Nephron progenitor cell (in vitro differentiated cells): ENCODE measurements around the gene SDHD.

ENCODE experiments used
- DNase-seq: peaks from one replicate; pipeline ENCODE4 v3.0.0; 2021
- H3K27ac Mint-ChIP-seq: 2 replicates; pipeline ENCODE4 v1.8.0; 2021; ENCODE audit warnings: mild to moderate bottlenecking, moderate library complexity, mixed read lengths
- H3K27me3 Mint-ChIP-seq: 2 replicates; pipeline ENCODE4 v1.8.0; 2021; ENCODE audit warnings: mild to moderate bottlenecking, low read depth, mixed read lengths; ENCODE audit not compliant: poor library complexity
- H3K36me3 Mint-ChIP-seq: 2 replicates; pipeline ENCODE4 v1.8.0; 2021; ENCODE audit warnings: low read depth, mixed read lengths
- H3K4me1 Mint-ChIP-seq: 2 replicates; pipeline ENCODE4 v1.8.0; 2021; ENCODE audit warnings: mixed read lengths
- H3K4me3 Mint-ChIP-seq: 2 replicates; pipeline ENCODE4 v1.8.0; 2021; ENCODE audit warnings: mild to moderate bottlenecking, moderate library complexity, mixed read lengths
- H3K9me3 Mint-ChIP-seq: 2 replicates; pipeline ENCODE4 v1.8.0; 2021; ENCODE audit warnings: mild to moderate bottlenecking, moderate library complexity, mixed read lengths
- TF ChIP-seq, protein P1 (sequence below): fragments of 200-600 bp; sonication (generic); IDR thresholded peaks from 2 replicates; pipeline ENCODE4 v1.5.0; 2021; ENCODE audit warnings: antibody characterized with exemption

Gene SDHD

DNA sequence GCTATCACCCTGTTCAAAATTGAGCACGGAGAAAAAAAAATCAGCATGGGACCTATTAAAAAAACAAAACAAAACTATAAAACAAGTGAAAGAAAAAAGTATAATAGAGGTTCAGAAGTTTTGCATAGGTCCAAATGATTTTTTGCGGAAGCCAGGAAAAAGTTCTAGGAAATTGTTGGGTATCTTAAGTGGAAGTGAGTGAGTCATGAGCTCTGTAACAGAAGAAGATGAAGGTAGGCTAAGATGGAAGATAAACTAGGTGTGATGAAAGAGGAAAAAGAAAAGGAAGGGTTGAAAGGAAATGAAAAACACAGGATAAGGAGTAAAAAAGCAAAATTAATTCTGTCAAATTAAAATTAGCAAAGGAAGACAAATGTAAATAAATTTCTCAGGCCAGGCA is 27.8 kb downstream of the SDHD start:
- Mint-ChIP-seq H3K36me3 (peaks cover 24% of the 10 kb centered on the region), H3K27ac (no peak overlapping the region), H3K4me3 (no peak overlapping the region), H3K27me3 (no peaks in the 10 kb centered on the region), H3K4me1 (no peaks in the 10 kb centered on the region), H3K9me3 (peaks cover 30% of the 10 kb centered on the region)
- TF ChIP-seq, protein P1, sequence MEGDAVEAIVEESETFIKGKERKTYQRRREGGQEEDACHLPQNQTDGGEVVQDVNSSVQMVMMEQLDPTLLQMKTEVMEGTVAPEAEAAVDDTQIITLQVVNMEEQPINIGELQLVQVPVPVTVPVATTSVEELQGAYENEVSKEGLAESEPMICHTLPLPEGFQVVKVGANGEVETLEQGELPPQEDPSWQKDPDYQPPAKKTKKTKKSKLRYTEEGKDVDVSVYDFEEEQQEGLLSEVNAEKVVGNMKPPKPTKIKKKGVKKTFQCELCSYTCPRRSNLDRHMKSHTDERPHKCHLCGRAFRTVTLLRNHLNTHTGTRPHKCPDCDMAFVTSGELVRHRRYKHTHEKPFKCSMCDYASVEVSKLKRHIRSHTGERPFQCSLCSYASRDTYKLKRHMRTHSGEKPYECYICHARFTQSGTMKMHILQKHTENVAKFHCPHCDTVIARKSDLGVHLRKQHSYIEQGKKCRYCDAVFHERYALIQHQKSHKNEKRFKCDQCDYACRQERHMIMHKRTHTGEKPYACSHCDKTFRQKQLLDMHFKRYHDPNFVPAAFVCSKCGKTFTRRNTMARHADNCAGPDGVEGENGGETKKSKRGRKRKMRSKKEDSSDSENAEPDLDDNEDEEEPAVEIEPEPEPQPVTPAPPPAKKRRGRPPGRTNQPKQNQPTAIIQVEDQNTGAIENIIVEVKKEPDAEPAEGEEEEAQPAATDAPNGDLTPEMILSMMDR = no peak
- DNase-seq = no peak

DNA sequence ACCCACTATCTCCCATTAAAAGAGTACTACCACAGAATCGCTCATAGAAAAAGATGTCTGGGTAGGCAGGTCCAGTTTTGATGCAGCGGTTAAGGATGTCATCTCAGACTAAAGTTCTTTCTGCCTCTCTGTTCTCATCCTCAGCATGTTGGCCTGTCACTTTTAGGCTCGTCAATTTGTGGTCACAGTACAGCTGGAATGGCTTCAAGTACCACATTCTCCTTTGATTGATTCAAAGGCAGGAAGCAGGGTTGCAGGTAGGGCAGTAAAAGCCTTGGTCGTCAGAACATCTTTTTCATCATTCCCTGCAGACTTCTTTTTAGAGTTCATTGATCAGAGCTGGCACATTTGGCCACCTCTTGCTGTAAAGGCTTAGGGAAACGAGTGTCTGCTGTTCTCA is 28.7 kb downstream of the SDHD start:
- TF ChIP-seq, protein P1 = no peak
- DNase-seq = no peak
- Mint-ChIP-seq H3K27me3 (peaks cover 3% of the 10 kb centered on the region), H3K9me3 (peaks cover 32% of the 10 kb centered on the region), H3K36me3 (peaks cover 22% of the 10 kb centered on the region), H3K4me1 (no peaks in the 10 kb centered on the region), H3K27ac (no peak overlapping the region), H3K4me3 (no peak overlapping the region)

DNA sequence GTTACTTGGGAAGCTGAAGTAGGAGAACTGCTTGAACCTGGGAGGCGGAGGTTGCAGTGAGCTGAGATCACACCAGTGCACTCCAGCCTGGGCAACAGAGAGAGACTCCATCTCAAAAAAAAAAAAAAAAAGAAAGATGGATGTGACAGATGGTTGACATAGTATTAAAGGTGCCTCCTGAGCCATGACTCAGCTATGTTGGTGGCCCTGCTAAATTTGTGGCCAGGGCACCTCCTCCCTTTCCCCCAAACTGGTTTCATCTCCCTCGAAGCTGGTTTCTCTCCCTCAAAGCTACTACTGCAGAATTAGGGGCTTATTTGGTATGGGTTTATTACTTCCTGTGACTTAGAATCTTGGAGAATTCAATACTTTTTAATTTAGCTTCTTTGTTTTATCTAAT is 31.5 kb downstream of the SDHD start:
- Mint-ChIP-seq H3K27ac (no peak overlapping the region), H3K9me3 (peaks cover 22% of the 10 kb centered on the region), H3K4me3 (no peak overlapping the region), H3K36me3 (peaks cover 18% of the 10 kb centered on the region), H3K4me1 (no peaks in the 10 kb centered on the region), H3K27me3 (peaks cover 3% of the 10 kb centered on the region)
- no peak for DNase-seq
- TF ChIP-seq, protein P1 = no peak

DNA sequence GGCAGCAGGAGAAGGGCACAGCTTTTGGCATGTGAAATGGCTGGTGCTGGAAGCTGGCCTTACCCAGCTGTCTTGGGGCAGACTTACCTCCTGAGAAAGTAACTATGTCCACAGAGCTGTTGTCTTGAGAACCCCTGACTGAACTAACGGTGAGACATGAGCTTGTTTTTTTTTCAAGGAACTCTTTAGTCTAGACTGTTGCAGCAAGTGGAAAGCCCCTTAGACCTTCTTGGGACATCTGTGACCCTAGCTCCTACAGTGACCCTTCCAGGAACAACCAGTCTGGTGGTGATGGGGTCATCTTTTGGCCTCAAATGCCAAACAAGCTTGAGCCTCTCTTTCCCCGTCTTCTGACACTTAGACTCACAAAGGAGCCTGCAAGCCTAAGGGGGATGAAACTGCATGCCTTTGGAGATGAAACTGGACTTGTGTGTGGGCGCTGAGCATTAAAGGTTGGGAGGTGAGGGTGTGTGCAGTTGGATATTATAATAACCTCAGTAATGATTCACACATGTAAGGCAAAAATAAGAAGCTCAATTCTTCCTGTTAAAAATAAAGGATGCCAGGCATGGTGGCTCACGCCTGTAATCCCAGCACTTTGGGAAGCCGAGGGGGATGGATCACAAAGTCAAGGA is 35.4 kb downstream of the SDHD start:
- no peak overlapping the region for H3K4me3 Mint-ChIP-seq
- no peak for DNase-seq
- no peaks in the 10 kb centered on the region for H3K4me1 Mint-ChIP-seq
- peaks cover 8% of the 10 kb centered on the region for H3K36me3 Mint-ChIP-seq
- H3K27ac Mint-ChIP-seq = no peak overlapping the region
- H3K9me3 Mint-ChIP-seq = peaks cover 14% of the 10 kb centered on the region
- H3K27me3 Mint-ChIP-seq = peaks cover 3% of the 10 kb centered on the region
- TF ChIP-seq, protein P1 = no peak

DNA sequence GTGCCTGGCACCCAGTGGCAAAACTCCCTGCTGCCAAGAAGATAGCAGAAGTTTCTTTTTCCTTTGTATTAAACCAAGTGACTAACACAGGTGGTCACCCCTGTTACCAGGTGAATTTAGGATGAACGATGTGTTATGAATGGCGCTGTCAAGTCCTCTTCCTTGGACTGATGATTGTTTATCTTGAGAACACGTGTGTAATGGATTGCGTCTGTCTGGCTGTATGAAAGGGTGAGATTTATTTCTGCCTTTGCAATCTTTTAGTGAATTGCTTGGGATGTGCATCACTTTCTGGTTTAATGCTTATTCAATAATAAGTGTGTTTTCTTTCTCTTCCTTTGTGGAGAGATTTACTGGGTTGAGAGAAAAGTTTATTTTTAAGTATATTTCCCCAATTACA is 36.5 kb downstream of the SDHD start:
- Mint-ChIP-seq H3K4me1 (peaks cover 1% of the 10 kb centered on the region), H3K36me3 (peaks cover 6% of the 10 kb centered on the region), H3K27ac (no peak overlapping the region), H3K9me3 (peaks cover 10% of the 10 kb centered on the region), H3K27me3 (peaks cover 3% of the 10 kb centered on the region), H3K4me3 (no peak overlapping the region)
- TF ChIP-seq, protein P1 = no peak
- DNase-seq = no peak

DNA sequence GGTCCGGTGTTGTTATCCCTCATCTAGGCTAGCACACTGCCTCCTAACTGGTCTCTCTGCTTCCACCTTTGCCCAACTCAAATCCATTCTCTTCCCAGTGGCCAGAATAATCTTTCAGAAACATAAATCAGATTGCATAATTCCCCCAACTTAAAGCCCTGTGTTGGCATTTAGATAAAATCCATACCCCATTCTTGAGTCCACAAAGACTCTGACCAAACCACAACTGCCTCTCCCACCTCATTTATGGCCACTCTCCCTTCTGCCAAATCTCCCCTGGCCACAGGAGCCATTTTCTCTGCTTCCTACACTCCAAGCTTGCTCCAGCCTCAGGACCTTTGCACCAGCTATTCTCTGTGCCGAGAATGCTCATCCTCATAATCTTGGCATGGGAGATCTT is 40.4 kb downstream of the SDHD start:
- H3K36me3 Mint-ChIP-seq = no peaks in the 10 kb centered on the region
- TF ChIP-seq, protein P1 = no peak
- no peaks in the 10 kb centered on the region for H3K27me3 Mint-ChIP-seq
- H3K27ac Mint-ChIP-seq = no peak overlapping the region
- H3K4me1 Mint-ChIP-seq = peaks cover 13% of the 10 kb centered on the region
- no peak for DNase-seq
- no peaks in the 10 kb centered on the region for H3K9me3 Mint-ChIP-seq
- H3K4me3 Mint-ChIP-seq = no peak overlapping the region
